Measurements from ENCODE around the gene FOXJ2.

- TF ChIP-seq CTCF (IDR thresholded peaks at IDR 0.05) (no peak), POLR2A (IDR thresholded peaks at IDR 0.05) (no peak), EP300 (IDR thresholded peaks at IDR 0.05; ENCODE audit: low read depth) (no peak), POLR2AphosphoS5 (IDR thresholded peaks at IDR 0.05) (no peak)
Observed at GRCh38 chr12:8027856-8028255, 4.7 kb upstream of the FOXJ2 start.

All from transverse colon (tissue), 4 donors.